Panc1 (cell line): ENCODE measurements around the gene ZFP62. TPM values are rescaled to one million over a fixed set of nuclear protein-coding genes. Genes with fewer than 3 reads are reported as not detected.

Experiments
- ATAC-seq: fragments of 200-7000 bp; cut with Tn5 transposase; 2 replicates; pipeline ENCODE4 v1.9.1; 2020; ENCODE audit warnings: mild to moderate bottlenecking, moderate library complexity
- BruUV-seq: library from RNA; stranded (reverse); fragments of 400-500 nt; replicated peaks from 2 replicates; lab custom pipeline; 2021; lab: Mats Ljungman, UMichigan
- CTCF ChIA-PET: fragments of 300-600 bp; sonication (Branson Sonifier 250); formaldehyde crosslinking; loops from one replicate; lab custom pipeline; 2022; ENCODE audit warnings: antibody characterized with exemption; lab: Charles Lee
- POLR2A ChIA-PET: fragments of 300-600 bp; sonication (Branson Sonifier 250); formaldehyde crosslinking; loops from one replicate; lab custom pipeline; 2022; ENCODE audit warnings: antibody characterized with exemption; lab: Charles Lee
- DNase-seq: peaks from one replicate; pipeline ENCODE4 v3.0.0-alpha.2; 2010; ENCODE audit warnings: low read depth, low spot score
- H3K27ac ChIP-seq: 2 replicates; pipeline ENCODE4 v1.5.1; 2011; ENCODE audit warnings: mild to moderate bottlenecking, low read length, inconsistent platforms
- H3K27me3 ChIP-seq: fragments of 200-500 bp; sonication (Bioruptor generic); 2 replicates; pipeline ENCODE4 v1.6.0; 2014; ENCODE audit warnings: low read length, inconsistent platforms; ENCODE audit not compliant: control insufficient read depth, insufficient read depth
- H3K36me3 ChIP-seq: fragments of 200-500 bp; sonication (Bioruptor generic); 2 replicates; pipeline ENCODE4 v1.5.1; 2014; ENCODE audit warnings: inconsistent platforms, mild to moderate bottlenecking, low read length, moderate library complexity; ENCODE audit not compliant: control insufficient read depth, insufficient read depth
- H3K4me1 ChIP-seq: 2 replicates; pipeline ENCODE4 v1.5.1; 2011; ENCODE audit warnings: inconsistent platforms, mild to moderate bottlenecking, low read length, moderate library complexity; ENCODE audit not compliant: control insufficient read depth, insufficient read depth
- H3K4me3 ChIP-seq, 2 experiments: 2 replicates each; pipeline ENCODE4 v1.5.1; 2011 to 2012; ENCODE audit warnings: low read depth in 2 of 2, low read length in 2 of 2, mild to moderate bottlenecking in 2 of 2, inconsistent platforms in 1 of 2, moderate library complexity in 1 of 2
- H3K9me3 ChIP-seq: fragments of 200-500 bp; sonication (Bioruptor generic); 2 replicates; pipeline ENCODE4 v1.5.1; 2014; ENCODE audit warnings: low read depth, mild to moderate bottlenecking, inconsistent platforms, low read length, moderate library complexity; ENCODE audit not compliant: control insufficient read depth, insufficient read depth
- CTCF ChIP-seq: fragments of 450-650 bp; IDR thresholded peaks from 2 replicates; pipeline ENCODE4 v1.5.1; 2017; ENCODE audit warnings: mild to moderate bottlenecking
- POLR2AphosphoS5 ChIP-seq: IDR thresholded peaks from 2 replicates; pipeline ENCODE4 v1.6.1; 2012; ENCODE audit warnings: mild to moderate bottlenecking, low read depth, low read length, moderate library complexity
- SIN3A ChIP-seq: IDR thresholded peaks from 2 replicates; pipeline ENCODE4 v1.6.1; 2012; ENCODE audit warnings: low read depth, mild to moderate bottlenecking, low read length, moderate library complexity, borderline replicate concordance; ENCODE audit not compliant: insufficient read depth
- TCF7L2 ChIP-seq: IDR thresholded peaks from 2 replicates; pipeline ENCODE4 v1.6.1; 2011; ENCODE audit warnings: mild to moderate bottlenecking, low read depth, low read length, inconsistent platforms
- in situ Hi-C: cut with HindIII; loops from 2 replicates; pipeline ENCODE4 v1.10.0; 2016; ENCODE audit warnings: low sequenced_read_pairs, low pct_unique_long_range_greater_than_20kb
- intact Hi-C: fragments of 100-400 bp; cut with micrococcal nuclease; formaldehyde crosslinking; loops from one replicate; pipeline ENCODE4 v1.10.0; 2022; ENCODE audit not compliant: unreplicated experiment
- total RNA-seq: library from RNA; stranded (reverse); gene quantifications from one replicate; pipeline ENCODE4 v1.2.1, GENCODE V29; 2021; ENCODE audit not compliant: unreplicated experiment
- TF ChIP-seq, protein P1 (sequence below), 2 experiments: IDR thresholded peaks; 2 replicates each; pipeline ENCODE4 v1.6.1; 2011 to 2012; ENCODE audit warnings: low read depth in 2 of 2, control low read depth in 1 of 2, low read length in 1 of 2, mild to moderate bottlenecking in 1 of 2, moderate library complexity in 1 of 2; ENCODE audit not compliant: insufficient read depth in 1 of 2

ZFP62 gene
- total RNA-seq, 1 experiment from 2014 or later, result 17.8 TPM

- Histone ChIP-seq H3K36me3 (no peaks in the 10 kb centered on the region), H3K4me1 (peaks cover 11% of the 10 kb centered on the region), H3K4me3 (no peak overlapping the region), H3K27me3 (no peaks in the 10 kb centered on the region), H3K9me3 (no peaks in the 10 kb centered on the region), H3K27ac (no peak overlapping the region)
- ATAC-seq (no peak), DNase-seq (no peak)
- ChIA-PET CTCF (no interaction called here), POLR2A (interaction anchor here (1.1 kb wide), 1 partner anchor 48 kb away, joined by 3 read pairs; no protein-coding TSS in a partner anchor)
- no TSS peak for BruUV-seq
- TF ChIP-seq, protein P1, sequence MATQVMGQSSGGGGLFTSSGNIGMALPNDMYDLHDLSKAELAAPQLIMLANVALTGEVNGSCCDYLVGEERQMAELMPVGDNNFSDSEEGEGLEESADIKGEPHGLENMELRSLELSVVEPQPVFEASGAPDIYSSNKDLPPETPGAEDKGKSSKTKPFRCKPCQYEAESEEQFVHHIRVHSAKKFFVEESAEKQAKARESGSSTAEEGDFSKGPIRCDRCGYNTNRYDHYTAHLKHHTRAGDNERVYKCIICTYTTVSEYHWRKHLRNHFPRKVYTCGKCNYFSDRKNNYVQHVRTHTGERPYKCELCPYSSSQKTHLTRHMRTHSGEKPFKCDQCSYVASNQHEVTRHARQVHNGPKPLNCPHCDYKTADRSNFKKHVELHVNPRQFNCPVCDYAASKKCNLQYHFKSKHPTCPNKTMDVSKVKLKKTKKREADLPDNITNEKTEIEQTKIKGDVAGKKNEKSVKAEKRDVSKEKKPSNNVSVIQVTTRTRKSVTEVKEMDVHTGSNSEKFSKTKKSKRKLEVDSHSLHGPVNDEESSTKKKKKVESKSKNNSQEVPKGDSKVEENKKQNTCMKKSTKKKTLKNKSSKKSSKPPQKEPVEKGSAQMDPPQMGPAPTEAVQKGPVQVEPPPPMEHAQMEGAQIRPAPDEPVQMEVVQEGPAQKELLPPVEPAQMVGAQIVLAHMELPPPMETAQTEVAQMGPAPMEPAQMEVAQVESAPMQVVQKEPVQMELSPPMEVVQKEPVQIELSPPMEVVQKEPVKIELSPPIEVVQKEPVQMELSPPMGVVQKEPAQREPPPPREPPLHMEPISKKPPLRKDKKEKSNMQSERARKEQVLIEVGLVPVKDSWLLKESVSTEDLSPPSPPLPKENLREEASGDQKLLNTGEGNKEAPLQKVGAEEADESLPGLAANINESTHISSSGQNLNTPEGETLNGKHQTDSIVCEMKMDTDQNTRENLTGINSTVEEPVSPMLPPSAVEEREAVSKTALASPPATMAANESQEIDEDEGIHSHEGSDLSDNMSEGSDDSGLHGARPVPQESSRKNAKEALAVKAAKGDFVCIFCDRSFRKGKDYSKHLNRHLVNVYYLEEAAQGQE (IDR thresholded peaks at IDR 0.05; ENCODE audit: insufficient read depth in 1 of 2, low read depth in 2 of 2, low read length in 1 of 2), result no peak
- TF ChIP-seq TCF7L2, result no peak
- TF ChIP-seq CTCF, result no peak
- no peak for TF ChIP-seq SIN3A
- no peak for TF ChIP-seq POLR2AphosphoS5
- intact Hi-C loops (no loop called here), in situ Hi-C loops (no loop called here)
These were observed 43.0 kb downstream of the ZFP62 start for GRCh38 chr5:180817893-180818674.

GRCh38 chr5:180816608-180817534 lies 44.2 kb downstream of the ZFP62 start:
- Histone ChIP-seq H3K4me1 (peaks cover 16% of the 10 kb centered on the region), H3K27ac (peak overlapping the region; percentile 19; the same call in 1 of the 2 replicates), H3K36me3 (no peaks in the 10 kb centered on the region), H3K9me3 (no peaks in the 10 kb centered on the region), H3K27me3 (no peaks in the 10 kb centered on the region), H3K4me3 (no peak overlapping the region)
- ChIA-PET CTCF (interaction anchor here (0.5 kb wide), 1 partner anchor 726 kb away, joined by 5 read pairs; no protein-coding TSS in a partner anchor), POLR2A (no interaction called here)
- no peak for TF ChIP-seq TCF7L2
- TF ChIP-seq, protein P1 (IDR thresholded peaks at IDR 0.05; ENCODE audit: insufficient read depth in 1 of 2, low read depth in 2 of 2, low read length in 1 of 2), result no peak
- no peak for TF ChIP-seq POLR2AphosphoS5
- no peak for TF ChIP-seq SIN3A
- TF ChIP-seq CTCF, result no peak
- in situ Hi-C loops (no loop called here), intact Hi-C loops (no loop called here)
- DNase-seq (no peak), ATAC-seq (no peak)
- no TSS peak for BruUV-seq
